Naive B cell (primary cell): ENCODE measurements around the gene EMILIN2. TPM values are rescaled to one million over a fixed set of nuclear protein-coding genes. Genes with fewer than 3 reads are reported as not detected.
A peak's percentile ranks its signal among the peaks of the same experiment; 100 is the strongest.
"Not testable (repeated sequence)": the region's sequence is repeated elsewhere in the genome, so short reads cannot be mapped to it uniquely, and the experiment has no call there.

Experiments used
- ATAC-seq, 2 donors: fragments of 150-1000 bp; cut with Tn5 transposase; 2 replicates each; pipeline ENCODE4 v1.10.0; 2021; ENCODE audit warnings: low read depth in 2 of 2, mild to moderate bottlenecking in 2 of 2, moderate library complexity in 2 of 2
- DNase-seq: peaks from one replicate; pipeline ENCODE4 v3.0.0; 2022
- H3K27ac Mint-ChIP-seq, 6 donors: one replicate each; pipeline ENCODE4 v1.8.0; 2020 to 2022; ENCODE audit warnings: mild to moderate bottlenecking in 6 of 6, mixed read lengths in 6 of 6, moderate library complexity in 5 of 6, inconsistent platforms in 2 of 6
- H3K27me3 Mint-ChIP-seq, 3 donors: one replicate each; pipeline ENCODE4 v1.8.0; 2021 to 2022; ENCODE audit warnings: mixed read lengths in 3 of 3, mild to moderate bottlenecking in 1 of 3
- H3K36me3 Mint-ChIP-seq, 2 donors: one replicate each; pipeline ENCODE4 v1.8.0; 2020 to 2022; ENCODE audit warnings: mixed read lengths in 2 of 2, inconsistent platforms in 1 of 2, mild to moderate bottlenecking in 1 of 2
- H3K4me1 Mint-ChIP-seq, 3 donors: one replicate each; pipeline ENCODE4 v1.8.0; 2020 to 2022; ENCODE audit warnings: mixed read lengths in 3 of 3, inconsistent platforms in 1 of 3, mild to moderate bottlenecking in 1 of 3, moderate library complexity in 1 of 3
- H3K4me3 Mint-ChIP-seq, 8 donors: one replicate each; pipeline ENCODE4 v1.8.0; 2020 to 2022; ENCODE audit warnings: mild to moderate bottlenecking in 8 of 8, mixed read lengths in 8 of 8, moderate library complexity in 8 of 8, inconsistent platforms in 2 of 8
- H3K9me3 Mint-ChIP-seq, 7 donors: one replicate each; pipeline ENCODE4 v1.8.0; 2020 to 2022; ENCODE audit warnings: mixed read lengths in 7 of 7, mild to moderate bottlenecking in 5 of 7, inconsistent platforms in 2 of 7, moderate library complexity in 1 of 7
- polyA plus RNA-seq, 6 donors: library from polyadenylated mRNA; unstranded; fragments of 300-500 nt; fragmentation: Illumina TruSeq; gene quantifications; one replicate each; pipeline ENCODE4 v1.2.3, GENCODE V29; 2021; ENCODE audit warnings: low read depth in 6 of 6

EMILIN2 gene
- polyA plus RNA-seq, 6 donors from 2014 or later: 1.2 to 2.2 (median 1.5) TPM; not detected in 1

DNA sequence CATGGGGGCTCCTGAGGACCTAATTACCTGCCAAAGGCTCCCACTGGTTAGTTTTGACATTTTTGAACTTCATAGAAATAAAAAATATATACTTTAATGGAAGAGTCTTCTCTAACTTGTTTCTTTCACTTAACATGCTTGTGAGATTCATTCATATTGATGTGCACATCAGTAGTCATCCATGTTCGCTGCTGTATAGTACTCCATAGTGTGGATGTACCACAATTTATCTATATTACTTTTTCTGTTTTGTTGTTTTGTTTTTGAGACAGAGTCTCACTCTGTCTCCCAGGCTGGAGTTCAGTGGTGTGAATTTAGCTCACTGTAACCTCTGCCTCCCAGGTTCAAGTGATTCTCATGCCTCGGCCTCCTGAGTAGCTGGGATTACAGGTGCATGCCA is 22.8 kb upstream of the EMILIN2 start:
- no peak for DNase-seq
- H3K9me3 Mint-ChIP-seq: peaks cover 0 to 11% (median 2%) of the 10 kb centered on the region in 7 donors
- H3K27me3 Mint-ChIP-seq: no peaks in the 10 kb centered on the region
- no peak overlapping the region for H3K4me3 Mint-ChIP-seq
- H3K27ac Mint-ChIP-seq: peak overlapping the region in 1 of 6 donors; percentile 49
- no peak for ATAC-seq
- no peaks in the 10 kb centered on the region for H3K4me1 Mint-ChIP-seq
- H3K36me3 Mint-ChIP-seq: no peaks in the 10 kb centered on the region

DNA sequence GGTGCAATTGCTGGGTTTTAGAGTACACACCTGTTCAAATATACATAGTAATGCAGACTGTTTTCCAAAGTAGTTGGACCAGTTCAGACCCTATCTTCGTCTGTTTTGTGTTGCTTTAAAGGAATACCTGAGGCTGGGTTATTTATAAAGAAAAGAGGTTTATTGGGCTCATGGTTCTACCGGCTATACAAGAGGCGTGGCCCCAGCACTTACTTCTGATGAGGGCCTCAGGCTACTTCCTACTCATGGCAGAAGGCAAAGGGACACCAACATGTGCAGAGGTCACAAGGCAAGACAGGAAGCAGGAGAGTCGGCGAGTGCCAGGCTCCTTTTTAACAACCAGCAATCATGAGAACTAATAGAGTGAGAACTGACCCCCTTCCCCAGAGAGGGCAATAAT is 21.9 kb upstream of the EMILIN2 start:
- Mint-ChIP-seq H3K9me3 (peaks cover 0 to 11% (median 2%) of the 10 kb centered on the region in 7 donors), H3K4me3 (no peak overlapping the region), H3K36me3 (no peaks in the 10 kb centered on the region), H3K27ac (no peak overlapping the region), H3K4me1 (no peaks in the 10 kb centered on the region), H3K27me3 (no peaks in the 10 kb centered on the region)
- DNase-seq (no peak), ATAC-seq (no peak)

DNA sequence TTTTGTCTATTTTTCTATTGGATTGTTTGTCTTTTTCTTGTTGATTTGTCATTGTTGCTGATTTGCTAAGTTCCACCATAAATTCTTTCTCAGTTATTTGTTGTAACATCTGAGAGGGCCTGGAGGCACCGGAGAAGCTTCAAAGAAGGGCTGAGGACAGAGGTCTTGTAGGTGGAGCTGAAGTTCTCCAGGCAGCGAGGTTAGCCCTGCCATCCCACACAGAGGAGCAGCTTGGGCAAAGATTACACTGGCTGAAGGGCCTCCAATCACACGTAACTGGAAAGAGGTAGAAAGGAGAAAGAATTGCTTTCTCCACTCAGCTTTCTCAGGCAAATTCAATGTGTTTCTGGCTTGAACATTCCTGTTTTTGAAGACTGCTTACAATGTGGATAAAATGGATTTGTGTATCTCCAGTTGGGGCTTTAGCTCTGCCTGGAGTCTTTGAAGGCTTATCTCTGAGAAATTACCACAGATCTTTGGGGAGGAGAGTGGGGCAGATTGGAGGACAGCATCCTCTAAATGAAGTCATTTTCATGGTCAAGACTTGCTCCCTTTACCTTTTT is 21.1 kb upstream of the EMILIN2 start:
- Mint-ChIP-seq H3K27me3 (peaks cover 0 to 5% (median 0%) of the 10 kb centered on the region in 3 donors), H3K36me3 (no peaks in the 10 kb centered on the region), H3K9me3 (peaks cover 0 to 11% (median 2%) of the 10 kb centered on the region in 7 donors), H3K4me1 (no peaks in the 10 kb centered on the region), H3K4me3 (no peak overlapping the region), H3K27ac (peak overlapping the region in 1 of 6 donors; percentile 1)
- DNase-seq (no peak), ATAC-seq (no peak)

DNA sequence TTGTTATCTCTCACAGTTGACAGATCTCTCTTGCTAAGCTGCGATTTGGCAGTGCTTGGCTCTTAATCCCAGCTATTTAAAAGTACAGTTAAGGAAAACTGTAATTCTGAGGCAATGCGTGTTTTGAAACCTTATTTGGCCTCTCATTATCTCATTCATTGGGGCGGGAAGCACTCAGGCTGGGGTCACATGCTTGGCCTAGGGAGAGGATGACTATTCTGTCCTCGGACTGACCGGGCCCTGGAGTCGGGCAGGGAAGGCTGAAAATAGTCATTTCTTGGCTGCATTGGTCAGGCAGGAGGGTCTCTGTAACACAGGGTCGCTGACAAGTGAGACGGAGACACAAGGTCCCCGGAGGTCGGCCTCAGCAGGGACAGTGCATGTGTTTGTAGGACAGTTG is 20.2 kb upstream of the EMILIN2 start:
- Mint-ChIP-seq H3K4me3 (no peak overlapping the region), H3K36me3 (no peaks in the 10 kb centered on the region), H3K4me1 (no peaks in the 10 kb centered on the region), H3K27ac (no peak overlapping the region), H3K27me3 (peaks cover 0 to 13% (median 0%) of the 10 kb centered on the region in 3 donors), H3K9me3 (peaks cover 0 to 11% (median 2%) of the 10 kb centered on the region in 7 donors)
- DNase-seq (no peak), ATAC-seq (no peak)

DNA sequence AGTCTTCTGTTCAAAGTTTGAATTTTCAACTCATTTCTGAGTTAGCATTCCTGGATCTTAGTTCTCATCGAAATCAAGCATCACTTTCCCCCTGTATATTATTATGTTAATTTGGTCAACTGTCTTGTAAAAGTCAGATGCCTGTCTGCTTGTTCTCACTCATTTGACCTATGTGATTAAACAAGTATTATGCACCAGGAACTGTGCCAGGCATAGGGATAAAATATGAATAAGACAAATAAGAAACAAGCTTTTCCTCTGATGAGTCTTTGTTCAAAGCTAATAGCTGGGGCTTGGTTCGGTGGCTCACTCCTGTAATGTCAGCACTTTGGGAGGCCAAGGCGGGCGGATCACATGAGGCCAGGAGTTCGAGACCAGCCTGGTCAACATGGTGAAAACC is 19.7 kb upstream of the EMILIN2 start:
- no peak overlapping the region for H3K27ac Mint-ChIP-seq
- no peaks in the 10 kb centered on the region for H3K36me3 Mint-ChIP-seq
- ATAC-seq: no peak
- no peak overlapping the region for H3K4me3 Mint-ChIP-seq
- no peak for DNase-seq
- H3K27me3 Mint-ChIP-seq: peaks cover 0 to 13% (median 0%) of the 10 kb centered on the region in 3 donors
- no peaks in the 10 kb centered on the region for H3K4me1 Mint-ChIP-seq
- H3K9me3 Mint-ChIP-seq: peaks cover 0 to 11% (median 2%) of the 10 kb centered on the region in 7 donors

DNA sequence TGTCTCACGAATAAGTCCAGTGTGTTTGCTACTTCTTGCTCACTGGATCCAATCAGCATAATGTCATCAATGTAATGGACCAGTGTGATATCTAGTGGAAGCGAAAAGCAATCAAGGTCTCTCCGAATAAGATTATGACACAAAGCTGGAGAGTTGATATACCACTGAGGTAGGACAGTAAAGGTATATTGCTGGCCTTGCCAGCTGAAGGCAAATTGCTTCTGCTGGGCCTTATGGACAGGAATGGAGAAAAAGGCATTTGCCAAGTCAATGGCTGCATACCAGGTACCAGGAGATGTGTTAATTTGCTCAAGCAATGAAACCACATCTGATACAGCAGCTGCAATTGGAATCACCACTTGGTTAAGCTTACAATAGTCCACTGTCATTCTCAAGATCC is 10.7 kb upstream of the EMILIN2 start:
- H3K27ac Mint-ChIP-seq, H3K4me3 Mint-ChIP-seq, H3K27me3 Mint-ChIP-seq, DNase-seq, H3K4me1 Mint-ChIP-seq, ATAC-seq: not testable (repeated sequence)
- peaks cover 0 to 13% (median 7%) of the 10 kb centered on the region in 7 donors for H3K9me3 Mint-ChIP-seq
- H3K36me3 Mint-ChIP-seq: peaks cover 9 to 13% of the 10 kb centered on the region in 2 donors

DNA sequence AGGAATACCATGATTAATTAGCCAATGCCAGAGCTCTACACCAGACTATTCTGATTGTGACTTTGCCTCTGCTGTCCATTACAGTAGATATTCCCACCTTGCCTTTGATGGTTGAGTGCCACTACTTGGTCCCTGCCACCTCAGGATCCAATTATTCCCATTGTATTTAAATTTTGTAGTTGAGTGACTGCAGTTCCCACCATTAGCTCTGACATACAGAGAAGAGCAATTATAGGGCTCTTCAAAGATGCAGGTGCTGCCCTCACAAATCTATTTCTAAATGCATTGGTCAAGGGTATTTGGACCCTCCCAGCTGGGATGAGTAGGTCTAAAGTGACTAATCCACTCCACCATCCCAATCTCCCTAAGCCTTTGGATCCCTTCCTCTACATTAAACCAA is 9.5 kb upstream of the EMILIN2 start:
- H3K4me3 Mint-ChIP-seq, H3K27ac Mint-ChIP-seq, H3K4me1 Mint-ChIP-seq, ATAC-seq, H3K27me3 Mint-ChIP-seq, DNase-seq: not testable (repeated sequence)
- Mint-ChIP-seq H3K36me3 (peaks cover 9 to 13% of the 10 kb centered on the region in 2 donors), H3K9me3 (peaks cover 0 to 13% (median 7%) of the 10 kb centered on the region in 7 donors)

GRCh38 chr18:2839202-2839601 is 7.6 kb upstream of the EMILIN2 start:
- Mint-ChIP-seq H3K27ac (no peak overlapping the region), H3K36me3 (peaks cover 9 to 13% of the 10 kb centered on the region in 2 donors), H3K27me3 (peaks cover 0 to 4% (median 0%) of the 10 kb centered on the region in 3 donors), H3K4me1 (peaks cover 0 to 6% (median 5%) of the 10 kb centered on the region in 3 donors), H3K4me3 (no peak overlapping the region), H3K9me3 (peaks cover 0 to 13% (median 7%) of the 10 kb centered on the region in 7 donors)
- no peak for DNase-seq
- no peak for ATAC-seq

GRCh38 chr18:2840521-2840920 is 6.3 kb upstream of the EMILIN2 start:
- peaks cover 9 to 13% of the 10 kb centered on the region in 2 donors for H3K36me3 Mint-ChIP-seq
- no peak overlapping the region for H3K4me3 Mint-ChIP-seq
- peaks cover 5 to 8% (median 6%) of the 10 kb centered on the region in 3 donors for H3K4me1 Mint-ChIP-seq
- H3K27ac Mint-ChIP-seq: no peak overlapping the region
- no peak for ATAC-seq
- H3K27me3 Mint-ChIP-seq: peaks cover 0 to 4% (median 0%) of the 10 kb centered on the region in 3 donors
- no peak for DNase-seq
- H3K9me3 Mint-ChIP-seq: peaks cover 0 to 13% (median 7%) of the 10 kb centered on the region in 7 donors

DNA sequence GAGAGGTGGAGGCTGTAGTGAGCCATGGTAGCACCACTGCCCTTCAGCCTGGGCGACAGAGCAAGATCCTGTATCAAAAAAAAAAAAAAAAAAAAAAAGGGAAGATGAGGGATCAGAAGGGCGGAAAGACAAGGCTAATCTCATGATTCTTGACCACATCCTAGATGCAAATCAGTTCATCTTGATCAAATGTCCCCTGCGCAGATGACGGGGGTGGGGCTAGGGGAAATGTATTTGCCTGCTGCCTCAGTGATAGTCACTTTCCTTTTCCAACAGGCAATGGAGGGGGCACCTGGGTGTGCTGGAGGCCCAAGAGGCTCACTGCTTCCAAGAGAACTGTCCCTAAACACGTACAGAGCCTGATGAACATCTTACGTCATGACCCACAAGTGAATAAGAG is 3.7 kb upstream of the EMILIN2 start:
- H3K4me3 Mint-ChIP-seq: peak overlapping the region in 1 of 8 donors; percentile 26
- peaks cover 20 to 22% (median 21%) of the 10 kb centered on the region in 3 donors for H3K4me1 Mint-ChIP-seq
- peaks cover 0 to 4% (median 0%) of the 10 kb centered on the region in 3 donors for H3K27me3 Mint-ChIP-seq
- no peak for ATAC-seq
- H3K27ac Mint-ChIP-seq: peak overlapping the region in 3 of 6 donors; percentile 29 to 62 (median 53)
- H3K9me3 Mint-ChIP-seq: peaks cover 0 to 4% (median 0%) of the 10 kb centered on the region in 7 donors
- H3K36me3 Mint-ChIP-seq: peaks cover 3 to 5% of the 10 kb centered on the region in 2 donors
- peak; percentile 37 for DNase-seq

- DNase-seq (no peak), ATAC-seq (no peak)
- peaks cover 29 to 31% (median 30%) of the 10 kb centered on the region in 3 donors for H3K4me1 Mint-ChIP-seq
- peak overlapping the region in 5 of 8 donors; percentile 2 to 91 (median 84) for H3K4me3 Mint-ChIP-seq
- no peaks in the 10 kb centered on the region for H3K9me3 Mint-ChIP-seq
- peaks cover under 1 to 16% (median 11%) of the 10 kb centered on the region in 3 donors for H3K27me3 Mint-ChIP-seq
- H3K36me3 Mint-ChIP-seq: no peaks in the 10 kb centered on the region
- peak overlapping the region in 5 of 6 donors; percentile 82 to 97 (median 93) for H3K27ac Mint-ChIP-seq
These were observed 1.6 kb upstream of the EMILIN2 start for GRCh38 chr18:2845172-2845571.

DNA sequence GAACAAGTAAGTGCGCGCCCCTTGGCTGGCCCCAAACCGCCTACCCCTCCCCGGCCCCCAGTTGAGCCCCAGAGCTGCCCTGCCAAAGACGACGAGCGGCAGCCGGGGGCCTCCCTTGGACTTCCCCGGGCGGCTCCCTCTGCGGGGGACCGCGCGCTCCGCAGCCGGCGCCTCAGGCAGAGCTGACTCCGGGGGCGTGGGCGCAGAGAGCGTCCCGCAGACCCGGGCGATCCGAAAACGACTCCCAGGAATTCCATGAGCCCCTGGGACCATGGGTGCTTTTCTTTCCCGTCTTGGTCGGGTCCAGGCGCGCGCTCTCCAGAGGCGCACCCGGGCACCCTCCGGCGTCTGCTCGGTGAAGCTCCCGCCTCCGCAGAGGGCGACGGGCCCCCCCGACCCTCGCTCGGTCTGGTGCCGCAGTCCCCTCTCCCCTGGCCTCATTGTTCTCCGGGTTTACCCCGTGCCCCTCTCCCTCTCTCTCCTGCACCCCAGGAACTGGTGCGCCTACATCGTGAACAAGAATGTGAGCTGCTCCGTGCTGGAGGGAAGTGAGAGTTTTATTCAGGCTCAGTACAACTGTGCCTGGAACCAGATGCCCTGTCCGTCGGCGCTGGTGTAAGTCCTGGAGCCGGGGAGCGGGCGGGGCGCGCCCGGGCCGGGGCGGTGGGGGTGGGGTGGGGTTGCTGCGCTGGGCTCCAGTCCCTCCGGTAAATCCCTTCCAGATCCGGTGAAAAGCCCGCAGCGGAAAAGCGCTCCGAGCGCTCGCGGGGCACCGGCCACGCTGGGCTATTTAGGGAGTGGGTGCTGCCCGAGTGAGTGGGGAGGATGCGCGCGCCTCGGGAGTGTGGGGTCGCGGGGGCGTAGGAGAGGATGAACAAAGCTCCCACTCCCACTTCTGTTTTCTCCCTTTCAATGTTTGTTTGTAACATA is 776 bp downstream of the EMILIN2 start:
- H3K27ac Mint-ChIP-seq: peak overlapping the region; percentile 77 to 97 (median 92)

More for the DNA sequence above, 776 bp downstream of the EMILIN2 start:
- H3K4me1 Mint-ChIP-seq: peaks cover 29 to 31% (median 30%) of the 10 kb centered on the region in 3 donors
- peak overlapping the region; percentile 81 to 96 (median 90) for H3K4me3 Mint-ChIP-seq
- DNase-seq (peak; percentile 64), ATAC-seq (peak; percentile 57 to 61)
- H3K36me3 Mint-ChIP-seq: peaks cover 0 to 8% of the 10 kb centered on the region in 2 donors
- peaks cover 25 to 39% (median 25%) of the 10 kb centered on the region in 3 donors for H3K27me3 Mint-ChIP-seq
- H3K9me3 Mint-ChIP-seq: no peaks in the 10 kb centered on the region
